Measurements from ENCODE around the gene LIPG.

The LIPG gene

GRCh38 chr18:49640741-49641140, 78.9 kb downstream of the LIPG start:
- DNase-seq: no peak

GRCh38 chr18:49645196-49645595, 83.3 kb downstream of the LIPG start:
- no peak for DNase-seq

- DNase-seq: no peak
Measured at GRCh38 chr18:49645841-49646351, 84.0 kb downstream of the LIPG start.

- DNase-seq: no peak
Measured at GRCh38 chr18:49646873-49647272, 85.0 kb downstream of the LIPG start.

- DNase-seq: no peak
Measured at GRCh38 chr18:49647496-49648168, 85.8 kb downstream of the LIPG start.

- DNase-seq: no peak
Measured at GRCh38 chr18:49648326-49648725, 86.5 kb downstream of the LIPG start.

All from hippocampal formation (tissue), 2 donors.